Caki2 (cell line): Measurements from ENCODE around the gene CAPN11. TPM values are rescaled to one million over a fixed set of nuclear protein-coding genes. Genes with fewer than 3 reads are reported as not detected.

Experiments used
- DNase-seq: peaks from one replicate; pipeline ENCODE4 v3.0.0-alpha.2; 2015; ENCODE audit warnings: low read depth
- in situ Hi-C: cut with HindIII; loops from 2 replicates; pipeline ENCODE4 v1.10.0; 2016; ENCODE audit warnings: low sequenced_read_pairs, low pct_unique_long_range_greater_than_20kb, mixed read lengths
- total RNA-seq: library from RNA; depleted of rRNA; stranded (reverse); fragments of >200 nt; shearing (Covaris generic); gene quantifications from 2 replicates; pipeline ENCODE4 v1.2.3, GENCODE V29; 2014; ENCODE audit warnings: low replicate concordance; rRNA removed

Gene CAPN11
- not detected in 2 replicates for total RNA-seq

GRCh38 chr6:44158770-44159228 is at the start of gene CAPN11:
Gene CAPN11, plus strand, starts transcription at chr6:44158820. Its CDS starts 29 bp downstream, at chr6:44158849.
- in situ Hi-C loops, result no loop called here

DNA sequence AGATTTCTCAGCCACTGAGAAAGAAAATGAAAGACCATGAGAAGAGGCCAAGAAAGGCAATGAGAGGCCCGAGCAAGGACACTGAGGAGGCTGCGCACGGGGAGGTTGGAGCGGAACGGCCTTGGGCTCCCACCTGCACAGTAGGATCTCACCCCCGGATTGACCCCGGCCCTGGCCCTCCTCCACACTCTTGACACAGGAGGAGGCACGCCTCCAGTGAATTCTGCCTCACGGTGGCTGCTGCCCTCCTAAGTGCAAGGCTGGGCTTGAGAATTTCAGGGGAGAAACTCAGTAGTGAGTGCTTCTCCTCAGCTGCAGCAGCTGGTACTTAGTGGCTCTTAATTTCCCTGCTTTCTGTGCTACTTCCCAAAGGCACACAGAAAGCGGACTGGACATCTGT is 49.4 kb upstream of the CAPN11 start:
- in situ Hi-C loops, result no loop called here
- no peak for DNase-seq

More at GRCh38 chr6:44158770-44159228, at the start of gene CAPN11:
- no peak for DNase-seq

DNA sequence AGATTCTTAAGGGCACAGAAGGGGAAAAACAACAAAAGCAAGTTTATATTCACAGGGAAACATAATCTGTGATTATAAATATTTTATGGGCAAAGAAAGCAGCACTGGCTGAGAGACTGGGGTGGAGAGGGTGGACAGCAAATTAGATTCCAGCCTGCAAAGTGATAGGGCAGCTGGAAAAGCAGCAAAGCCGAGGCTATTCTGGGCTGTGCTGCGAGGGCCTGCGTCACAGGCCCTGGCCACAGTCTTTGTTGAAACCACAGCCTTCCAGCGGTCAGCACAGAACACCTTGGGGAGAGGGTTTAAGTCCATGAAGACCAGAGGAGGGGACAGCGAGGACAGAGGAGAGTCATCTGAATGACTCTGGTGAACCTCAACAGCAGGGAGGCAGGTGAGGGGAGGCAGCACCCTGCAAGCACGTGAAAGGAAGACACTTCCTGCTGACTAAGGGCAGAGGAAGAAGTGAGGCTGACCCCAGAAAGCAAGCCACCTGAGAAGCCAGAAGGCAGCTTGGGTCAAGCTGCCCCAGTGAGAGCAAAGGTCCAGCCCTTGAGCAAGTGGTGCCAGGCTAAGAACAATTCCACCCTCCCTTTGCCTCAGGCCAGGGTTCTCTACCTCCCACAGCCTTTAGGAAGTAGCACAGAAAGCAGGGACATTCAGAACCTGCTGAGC is 48.5 kb upstream of the CAPN11 start:
- in situ Hi-C loops, result no loop called here

DNA sequence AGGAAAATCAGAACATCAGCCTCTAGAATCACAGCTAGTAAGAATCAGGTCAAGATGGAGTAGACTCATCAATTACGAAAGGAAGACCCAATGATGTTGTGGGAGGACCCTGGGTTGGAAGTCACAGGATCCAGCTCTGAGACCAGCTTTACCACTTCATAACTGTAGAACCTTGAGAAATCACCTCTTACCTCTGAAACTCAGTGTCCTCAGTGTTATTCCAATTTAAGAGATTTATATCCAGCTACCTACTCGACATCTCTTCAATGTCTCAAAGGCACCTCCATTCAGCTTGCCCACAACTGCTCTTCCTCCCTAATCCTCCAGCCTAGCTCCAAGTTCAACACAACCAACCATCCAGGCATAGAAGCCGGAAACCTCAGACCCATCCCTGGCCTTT is 47.7 kb upstream of the CAPN11 start:
- DNase-seq, result no peak
- in situ Hi-C loops, result no loop called here

More for the DNA sequence above, 48.5 kb upstream of the CAPN11 start:
- DNase-seq, result no peak

- no peak for DNase-seq
- in situ Hi-C loops, result no loop called here
Measured at GRCh38 chr6:44111434-44112417, 46.9 kb upstream of the CAPN11 start.

- in situ Hi-C loops, result no loop called here
- no peak for DNase-seq
Measured at GRCh38 chr6:44113414-44113813, 45.2 kb upstream of the CAPN11 start.

DNA sequence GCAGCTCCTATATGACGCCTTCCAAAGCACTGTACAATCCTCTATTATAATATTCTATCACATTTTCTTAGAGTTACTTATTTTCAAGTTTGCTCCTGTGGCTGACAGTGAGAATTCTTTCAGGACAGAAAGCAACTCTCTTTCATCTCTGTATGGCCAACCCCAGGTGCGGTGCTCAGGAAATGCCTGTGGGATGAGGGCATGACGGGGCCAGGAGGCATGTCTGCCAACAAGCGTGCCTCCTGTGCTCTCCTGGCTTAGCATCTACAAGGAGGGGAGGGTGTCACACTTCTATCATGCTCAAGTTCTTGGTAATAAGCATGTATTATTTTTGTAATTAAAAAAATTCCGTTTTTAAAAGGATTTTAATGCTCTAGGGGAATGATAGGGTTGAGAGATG is 42.8 kb upstream of the CAPN11 start:
- in situ Hi-C loops, result no loop called here

GRCh38 chr6:44116641-44117382 is 41.8 kb upstream of the CAPN11 start:
- peak; percentile 75 for DNase-seq
- in situ Hi-C loops, result no loop called here

More for the DNA sequence above, 42.8 kb upstream of the CAPN11 start:
- no peak for DNase-seq

- in situ Hi-C loops, result no loop called here
Measured at GRCh38 chr6:44117397-44118128, 41.1 kb upstream of the CAPN11 start.

DNA sequence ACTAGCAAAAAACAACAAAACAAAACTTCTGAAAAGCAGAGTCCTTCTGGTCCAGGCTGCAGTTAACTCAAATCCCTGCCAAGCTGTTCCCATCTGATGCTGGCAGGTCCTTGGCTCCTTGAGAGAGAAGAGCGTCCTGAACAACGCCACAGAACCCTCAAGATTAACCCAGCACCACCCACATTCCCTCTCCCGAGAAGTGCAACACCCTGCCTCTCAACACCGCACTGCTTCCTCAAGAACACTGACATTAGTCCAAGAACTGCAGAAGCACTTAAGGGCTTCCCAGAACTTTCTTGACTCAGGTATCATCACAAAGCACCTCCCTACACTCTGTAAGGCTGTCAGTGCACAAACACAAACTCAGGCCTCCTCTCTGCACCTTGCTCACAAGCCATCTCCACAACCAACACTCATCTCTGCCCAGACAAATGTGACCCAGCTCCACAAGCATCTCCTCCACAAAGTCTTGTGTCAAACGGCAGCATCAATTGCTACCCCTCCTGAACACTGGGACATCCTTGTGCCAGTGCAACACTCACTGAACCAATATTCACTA is 38.8 kb upstream of the CAPN11 start:
- in situ Hi-C loops, result no loop called here
- DNase-seq, result no peak

More at GRCh38 chr6:44117397-44118128, 41.1 kb upstream of the CAPN11 start:
- no peak for DNase-seq

DNA sequence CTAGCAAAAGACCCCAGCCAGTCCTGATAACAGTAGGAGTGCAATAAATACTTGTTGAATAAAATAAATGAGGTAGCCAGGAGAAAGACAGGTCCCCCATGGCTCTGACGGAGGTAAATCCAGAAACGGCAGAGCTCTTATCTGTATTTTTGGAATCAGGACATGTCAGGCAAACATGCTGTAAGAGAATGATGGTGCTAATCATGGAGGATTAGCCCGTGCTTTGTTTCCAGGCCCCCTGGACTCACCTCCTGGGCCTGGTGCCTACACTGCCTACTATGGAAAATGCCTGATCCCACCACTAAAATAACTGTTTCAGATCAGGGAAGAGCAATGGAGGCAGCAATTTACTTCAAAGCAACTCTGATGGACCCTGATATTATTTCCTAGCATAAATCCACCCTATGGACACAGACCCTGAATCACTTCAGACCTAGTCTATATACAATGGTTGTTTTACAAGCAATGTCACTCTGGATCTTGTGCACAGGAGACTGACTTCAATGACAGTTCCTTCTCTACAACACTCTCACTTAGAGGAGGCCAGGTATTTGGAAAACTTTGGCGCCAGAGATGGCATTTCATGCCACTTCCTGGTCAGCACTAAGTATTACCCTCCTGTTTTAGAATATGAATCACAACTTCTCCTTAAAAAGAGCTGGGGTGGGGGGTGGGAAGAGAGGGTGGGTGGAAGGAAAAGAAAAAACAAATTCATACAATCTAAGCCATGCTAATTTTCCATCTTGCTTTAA is 37.8 kb upstream of the CAPN11 start:
- in situ Hi-C loops, result no loop called here
- DNase-seq, result no peak

DNA sequence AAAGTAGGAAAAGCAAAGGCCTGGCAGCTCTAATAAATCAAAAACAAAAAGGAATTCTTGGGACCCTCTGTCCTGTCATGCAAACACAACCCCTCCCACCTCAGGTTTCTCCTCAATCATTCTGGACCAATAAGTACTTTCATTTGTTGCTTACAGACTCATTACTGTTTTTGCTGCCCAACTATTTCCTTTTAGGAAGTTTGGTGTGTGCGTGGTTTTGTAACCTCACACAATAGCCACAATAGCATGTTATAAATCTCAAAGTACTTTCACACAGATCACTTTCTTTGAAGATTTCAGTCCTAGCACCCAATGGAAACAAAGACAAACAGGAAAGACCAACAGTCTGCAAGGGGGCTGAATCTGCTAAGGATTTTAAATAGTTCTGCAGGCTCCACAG is 35.8 kb upstream of the CAPN11 start:
- in situ Hi-C loops, result no loop called here
- DNase-seq, result peak; percentile 12

GRCh38 chr6:44123544-44123943 is 35.1 kb upstream of the CAPN11 start:
- in situ Hi-C loops, result no loop called here
- no peak for DNase-seq

- peak; percentile 64 for DNase-seq
- in situ Hi-C loops, result no loop called here
Measured at GRCh38 chr6:44126320-44127149, 32.1 kb upstream of the CAPN11 start.

DNA sequence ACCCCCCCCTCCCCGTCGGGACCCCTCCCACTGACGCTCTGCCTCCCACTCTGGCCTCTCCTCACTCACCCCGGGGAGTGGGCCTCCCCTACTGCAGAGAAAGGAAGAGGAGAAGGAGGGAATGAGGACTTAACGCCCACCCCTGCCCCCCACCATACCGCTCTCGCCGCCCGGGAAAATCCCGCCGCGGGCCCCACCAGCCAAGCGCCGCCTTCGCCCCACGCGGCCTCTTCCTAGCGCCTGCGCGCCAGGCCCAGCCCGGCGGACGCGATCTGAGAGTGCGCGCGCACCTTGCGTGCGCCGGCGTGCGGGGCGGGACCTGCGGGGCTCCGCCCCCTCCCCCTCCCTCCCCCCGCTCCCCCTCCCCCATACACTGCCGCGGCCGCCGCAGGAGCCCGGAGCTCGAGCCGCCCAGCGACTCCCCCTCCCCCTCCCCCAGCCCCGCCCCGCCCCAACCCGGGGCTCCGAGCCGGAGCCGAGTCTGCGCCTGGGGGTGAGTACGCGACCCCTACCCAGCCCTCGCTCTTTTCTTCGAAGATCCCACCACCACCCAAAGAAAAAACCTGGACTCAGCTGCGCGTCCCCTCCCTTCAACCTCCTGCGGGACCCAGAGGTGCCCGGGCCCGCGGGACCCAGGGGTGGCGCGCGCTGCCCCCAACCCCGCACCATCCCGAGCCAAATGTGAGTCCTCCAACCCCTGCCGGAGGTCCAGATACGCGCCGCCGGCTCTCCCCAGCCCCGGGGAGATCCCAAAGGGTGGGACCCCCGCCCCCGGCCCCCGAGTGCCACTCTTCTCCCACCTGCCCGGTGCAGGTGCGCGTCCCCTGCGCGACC is 31.2 kb upstream of the CAPN11 start, which contains the start of the genes MRPL14 and TMEM63B:
Gene MRPL14 (minus strand): TSS at position 267 of the 834 bp plus-strand sequence. CDS start 10,841 bp downstream, outside the sequence.
Gene TMEM63B (plus strand): TSS at position 369 of the 834 bp plus-strand sequence. CDS start 7,031 bp downstream, outside the sequence.
- in situ Hi-C loops, result no loop called here

More for the DNA sequence above, 31.2 kb upstream of the CAPN11 start, which contains the start of the genes MRPL14 and TMEM63B:
- peak; percentile 71 for DNase-seq
